Head of caudate nucleus (tissue), 42 donors: ENCODE measurements around the gene C16orf95.
A peak's percentile ranks its signal among the peaks of the same experiment; 100 is the strongest.

Experiments used
- DNase-seq, 42 donors: peaks; one replicate each; pipeline versions ENCODE4 v3.0.0 to v3.0.0-alpha.2; 2020 to 2021; ENCODE audit warnings: mixed read lengths in 7 of 42
- intact Hi-C: fragments of 100-400 bp; cut with DNase I; formaldehyde crosslinking; loops from one replicate; pipeline ENCODE4 v1.15.0; 2022

Gene C16orf95

DNA sequence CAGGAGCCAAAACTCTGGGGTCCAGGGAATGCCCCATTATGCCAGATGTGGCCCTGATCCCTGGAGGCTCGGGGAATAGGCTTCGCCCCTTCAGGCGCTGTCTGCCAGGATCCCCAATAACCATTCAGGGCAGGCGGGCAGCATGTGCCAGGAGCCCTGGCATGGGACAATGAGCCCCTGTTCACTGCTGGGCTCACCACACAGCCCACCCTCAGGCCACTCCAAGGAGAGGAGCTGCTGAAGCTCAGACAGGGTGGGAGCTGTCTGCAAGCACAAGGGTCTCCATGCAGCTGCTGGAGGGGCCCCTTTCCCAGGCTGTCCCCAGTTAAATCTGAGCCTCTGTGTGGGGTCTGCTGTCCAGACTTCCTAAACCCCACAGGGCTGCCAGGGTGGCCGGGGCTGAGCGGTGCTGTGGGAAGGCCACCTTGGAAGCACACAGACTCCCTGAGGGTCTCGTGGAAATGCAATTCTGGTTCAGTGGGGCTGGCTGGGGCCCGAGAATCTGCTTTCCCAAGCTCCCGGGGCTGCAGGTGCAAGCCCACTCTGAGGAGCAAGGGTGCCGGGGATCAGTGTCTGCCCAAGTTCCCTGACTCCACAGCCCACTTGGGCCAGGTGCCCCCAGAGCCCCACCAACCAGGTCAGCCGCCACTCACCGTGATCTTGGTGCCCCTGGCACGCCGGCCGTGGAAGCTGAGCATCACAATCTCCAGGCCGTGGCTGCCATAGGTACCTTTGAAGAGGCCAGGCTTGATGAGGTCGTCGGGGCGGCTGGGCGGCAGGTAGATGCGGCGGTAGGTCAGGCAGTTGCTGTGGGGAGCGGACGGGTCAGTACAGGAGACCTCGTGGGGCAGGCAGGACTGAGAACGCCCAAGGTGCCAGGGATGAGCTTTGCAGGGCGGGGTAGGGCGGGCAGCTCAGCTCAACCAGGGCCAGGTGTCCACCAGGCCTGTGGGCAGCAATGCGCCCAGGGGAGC lies 17.7 kb upstream of the C16orf95 start:
- intact Hi-C loops: no loop called here
- DNase-seq: peak in 32 of 42 donors; percentile 11 to 72 (median 42)

- intact Hi-C loops: no loop called here
- no peak for DNase-seq
Observed at GRCh38 chr16:87333581-87334331, 16.6 kb upstream of the C16orf95 start.

GRCh38 chr16:87333101-87333500 lies 15.9 kb upstream of the C16orf95 start:
- DNase-seq: peak; percentile 57 to 89 (median 77)
- intact Hi-C loops: no loop called here

DNA sequence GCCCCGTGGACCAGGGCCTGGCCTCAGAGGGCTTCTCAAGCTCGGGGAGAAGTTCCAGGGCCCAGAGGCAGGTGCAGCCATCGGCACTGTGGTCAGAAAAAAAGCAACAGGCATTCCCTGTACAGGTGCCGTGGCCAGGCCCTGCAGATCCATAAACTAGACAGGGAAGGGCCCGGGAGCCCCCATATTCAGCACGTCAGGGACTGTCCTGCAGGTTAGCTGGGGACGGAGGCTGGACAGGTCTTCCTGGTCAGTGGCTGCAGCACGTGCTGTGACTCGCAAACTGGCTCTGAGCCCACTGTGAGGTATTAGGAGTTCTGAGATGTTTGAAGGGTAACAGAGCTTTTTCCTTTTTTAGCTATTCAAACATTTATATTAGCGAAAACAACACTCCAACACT lies 15.0 kb upstream of the C16orf95 start:
- intact Hi-C loops: no loop called here
- DNase-seq: peak in 1 of 42 donors; percentile 34

DNA sequence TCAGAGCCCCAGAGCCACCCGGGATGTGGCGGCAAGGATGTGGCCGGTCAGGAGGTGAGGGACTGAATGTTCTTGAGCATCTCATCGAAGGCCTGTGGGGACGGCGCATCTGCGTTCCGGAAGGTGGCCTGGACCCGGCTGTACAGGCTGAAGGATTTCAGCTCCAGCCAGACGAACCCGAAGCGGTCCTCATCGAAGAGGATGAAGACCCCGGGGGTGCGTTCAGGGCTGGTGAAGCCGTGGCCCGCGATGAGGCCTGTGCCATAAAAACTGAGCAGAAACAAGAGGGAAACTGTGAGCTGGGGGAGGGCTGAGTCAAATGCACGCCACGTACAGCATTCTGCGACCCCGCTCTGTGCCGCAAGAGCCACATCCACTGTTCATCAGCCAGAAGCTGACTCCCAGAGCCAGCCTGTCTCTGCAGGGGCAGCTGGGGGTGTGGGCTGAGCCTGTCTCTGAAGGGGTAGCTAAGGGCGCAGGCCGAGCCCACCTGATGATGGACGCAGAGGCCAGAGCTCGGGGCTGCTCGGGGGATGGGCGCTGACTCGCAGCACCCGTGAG lies 14.1 kb upstream of the C16orf95 start:
- intact Hi-C loops: no loop called here
- peak in 1 of 42 donors; percentile 32 for DNase-seq

DNA sequence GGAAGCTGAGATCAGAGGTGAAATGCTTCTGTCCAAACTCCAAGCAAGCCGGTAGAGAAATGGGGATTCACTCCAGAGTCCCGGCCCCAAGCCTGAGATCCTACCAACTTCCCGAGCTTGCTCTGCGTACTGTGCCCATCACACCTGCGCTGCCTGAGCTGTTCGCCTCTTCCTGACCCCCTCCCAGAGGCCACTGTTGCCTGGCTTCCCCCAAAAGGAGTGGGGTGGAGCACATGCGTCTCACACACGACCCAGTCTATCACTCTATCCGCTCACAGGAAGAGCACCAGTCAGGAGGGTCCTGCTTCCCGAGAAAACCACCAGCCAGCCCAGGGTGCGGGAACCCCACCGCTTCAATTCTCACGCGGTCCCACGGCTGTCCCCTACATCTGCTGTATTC lies 13.5 kb upstream of the C16orf95 start:
- intact Hi-C loops: no loop called here

DNA sequence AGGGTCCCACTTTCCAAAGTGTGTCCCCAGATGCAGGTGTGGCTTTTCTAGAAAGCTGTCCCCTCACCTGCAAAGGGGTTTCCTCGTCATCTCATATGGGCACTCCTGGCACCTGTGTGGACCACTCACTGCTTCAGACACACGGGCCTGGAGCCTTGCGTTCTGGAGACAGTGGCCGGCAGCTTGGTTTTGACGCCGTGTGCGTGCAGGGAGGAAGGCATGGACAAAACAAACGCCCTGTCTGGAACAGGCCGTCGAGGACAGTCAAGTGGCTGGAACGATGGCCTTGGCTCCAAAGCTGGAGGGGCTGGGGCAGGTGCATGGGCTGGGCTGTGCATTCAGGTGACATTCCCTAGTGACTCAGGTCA lies 13.0 kb upstream of the C16orf95 start:
- no peak for DNase-seq
- intact Hi-C loops: no loop called here

More for the DNA sequence above, 13.5 kb upstream of the C16orf95 start:
- no peak for DNase-seq

- intact Hi-C loops: loop anchor here (10.0 kb wide), 1 partner anchor 145 kb away; no protein-coding TSS in a partner anchor
- DNase-seq: peak in 1 of 42 donors; percentile 36
Observed at GRCh38 chr16:87329436-87330256, 12.5 kb upstream of the C16orf95 start.

DNA sequence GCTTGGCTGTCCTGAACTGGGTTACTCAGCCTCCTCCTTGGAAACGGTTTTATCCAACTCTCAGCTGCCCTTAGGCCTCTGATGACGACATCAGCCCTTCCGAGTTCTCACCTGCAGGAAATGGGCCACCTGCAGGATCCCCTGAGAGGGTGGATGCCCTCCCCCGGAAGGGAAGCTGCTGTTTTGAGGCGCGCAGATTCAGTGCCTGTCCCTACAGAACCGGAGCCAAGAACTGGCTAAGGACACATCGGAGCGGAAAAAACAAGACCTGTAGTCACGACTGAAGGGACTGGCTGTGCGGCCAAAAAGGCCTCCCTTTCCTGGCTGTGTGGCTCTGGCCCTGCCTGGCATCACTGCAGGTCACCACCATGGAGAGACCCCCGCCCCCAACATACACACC lies 11.7 kb upstream of the C16orf95 start:
- intact Hi-C loops: loop anchor here (10.0 kb wide), 1 partner anchor 146 kb away; no protein-coding TSS in a partner anchor
- peak in 1 of 42 donors; percentile 27 for DNase-seq

- no peak for DNase-seq
- intact Hi-C loops: loop anchor here (10.0 kb wide), 1 partner anchor 147 kb away; no protein-coding TSS in a partner anchor
Observed at GRCh38 chr16:87327798-87328495, 10.8 kb upstream of the C16orf95 start.

GRCh38 chr16:87326151-87326571 lies 9.0 kb upstream of the C16orf95 start:
- peak in 5 of 42 donors; percentile 8 to 52 (median 21) for DNase-seq
- intact Hi-C loops: loop anchor here (10.0 kb wide), 1 partner anchor 149 kb away; no protein-coding TSS in a partner anchor

DNA sequence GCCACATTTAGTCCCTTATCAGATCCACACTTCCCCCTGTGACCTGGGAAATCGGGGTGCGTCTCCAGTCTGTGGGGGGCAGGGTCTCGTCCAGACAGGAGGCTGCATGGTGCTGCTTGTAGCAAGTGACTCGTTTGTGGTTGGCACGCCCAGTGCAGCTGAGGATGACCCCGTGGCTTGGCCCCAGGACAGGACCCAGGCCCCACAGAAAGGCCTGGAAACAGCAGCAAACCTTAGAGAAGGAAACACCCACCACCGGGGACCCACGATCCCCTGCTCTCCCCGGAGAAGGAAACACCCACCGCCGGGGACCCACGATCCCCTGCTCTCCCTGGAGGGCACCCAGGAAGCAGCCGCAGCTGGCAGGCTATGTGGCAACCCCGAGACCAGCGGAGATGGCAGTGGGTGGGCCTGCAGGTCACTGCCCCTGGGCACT lies 8.2 kb upstream of the C16orf95 start:
- intact Hi-C loops: loop anchor here (10.0 kb wide), 1 partner anchor 149 kb away; no protein-coding TSS in a partner anchor
- DNase-seq: no peak

DNA sequence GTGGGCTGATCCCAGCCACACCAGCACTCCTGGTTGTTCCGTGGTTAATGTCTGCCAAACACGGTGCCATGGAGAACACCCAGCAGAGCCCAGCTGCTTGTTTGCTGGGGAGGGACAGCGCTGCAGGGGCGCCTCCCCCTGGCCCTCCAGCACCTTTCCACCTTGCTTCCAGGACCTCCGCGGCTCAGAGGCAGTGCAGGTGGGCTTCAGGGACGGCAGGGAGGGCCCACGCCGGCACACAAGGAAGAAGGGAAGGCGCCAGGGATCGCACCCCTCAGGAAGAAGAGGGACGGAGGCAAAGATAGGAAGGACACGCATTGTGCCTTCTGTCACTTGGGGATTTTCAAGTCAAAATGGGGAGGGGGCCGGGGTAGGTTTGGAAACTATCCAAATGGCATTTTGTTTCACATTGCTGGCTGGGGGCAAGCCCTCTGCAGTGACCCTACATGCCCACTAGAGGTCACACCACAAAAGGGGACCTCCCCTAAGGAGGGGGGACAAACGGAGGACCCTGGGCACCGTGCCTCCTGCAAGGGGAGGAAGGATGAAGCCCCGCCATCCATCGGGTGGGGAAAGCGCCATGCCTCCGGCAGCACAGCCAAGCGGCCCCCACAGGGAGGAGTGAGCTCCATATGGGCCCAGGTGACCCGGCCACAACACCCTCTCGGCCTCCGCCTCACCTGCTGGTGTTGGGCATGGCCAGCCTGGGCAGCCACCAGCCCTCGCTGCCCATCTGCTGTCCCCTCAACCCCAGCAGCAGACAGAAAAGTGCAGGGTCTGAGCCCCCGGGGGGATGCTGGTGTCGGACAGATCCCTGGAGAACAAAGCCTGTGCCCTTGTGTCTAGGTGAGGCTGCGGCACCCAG lies 7.5 kb upstream of the C16orf95 start:
- DNase-seq: peak in 38 of 42 donors; percentile 26 to 81 (median 53)
- intact Hi-C loops: loop anchor here (10.0 kb wide), 1 partner anchor 150 kb away; no protein-coding TSS in a partner anchor

- no peak for DNase-seq
- intact Hi-C loops: loop anchor here (10.0 kb wide), 1 partner anchor 151 kb away; no protein-coding TSS in a partner anchor
Observed at GRCh38 chr16:87323727-87324410, 6.7 kb upstream of the C16orf95 start.

GRCh38 chr16:87322833-87323726 lies 5.9 kb upstream of the C16orf95 start:
- intact Hi-C loops: loop anchor here (10.0 kb wide), 1 partner anchor 152 kb away; no protein-coding TSS in a partner anchor
- no peak for DNase-seq
